SH-SY5Y (cell line): ENCODE results near the gene MMP17.

Source experiments
- GATA2 ChIP-seq: IDR thresholded peaks from 2 replicates; pipeline ENCODE4 v1.6.1; 2011; ENCODE audit warnings: mild to moderate bottlenecking, low read depth, low read length
- GATA3 ChIP-seq: IDR thresholded peaks from 2 replicates; pipeline ENCODE4 v1.6.1; 2011; ENCODE audit warnings: low read depth, mild to moderate bottlenecking, low read length, moderate library complexity

Gene MMP17

DNA sequence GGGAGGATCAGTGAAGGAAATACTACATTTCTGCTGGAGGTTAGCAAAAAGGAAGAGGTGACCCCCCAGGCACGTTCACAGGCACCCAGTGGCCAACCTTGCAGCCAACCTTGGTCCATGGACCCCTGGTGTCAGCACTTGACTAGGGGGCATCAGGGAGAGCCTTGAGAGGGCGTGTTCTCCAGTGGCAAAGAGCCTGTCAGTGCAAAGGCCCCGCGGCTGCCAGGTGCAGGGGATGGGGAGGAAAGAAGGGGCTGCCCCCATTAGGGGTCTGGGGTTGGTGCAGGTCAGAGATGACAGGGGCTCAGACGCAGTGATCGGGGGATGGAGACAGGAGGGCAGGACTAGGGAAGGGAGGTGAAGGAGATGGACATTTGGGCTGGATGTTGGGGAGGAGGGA is 43.5 kb downstream of the MMP17 start:
- no peak for TF ChIP-seq GATA3
- no peak for TF ChIP-seq GATA2

DNA sequence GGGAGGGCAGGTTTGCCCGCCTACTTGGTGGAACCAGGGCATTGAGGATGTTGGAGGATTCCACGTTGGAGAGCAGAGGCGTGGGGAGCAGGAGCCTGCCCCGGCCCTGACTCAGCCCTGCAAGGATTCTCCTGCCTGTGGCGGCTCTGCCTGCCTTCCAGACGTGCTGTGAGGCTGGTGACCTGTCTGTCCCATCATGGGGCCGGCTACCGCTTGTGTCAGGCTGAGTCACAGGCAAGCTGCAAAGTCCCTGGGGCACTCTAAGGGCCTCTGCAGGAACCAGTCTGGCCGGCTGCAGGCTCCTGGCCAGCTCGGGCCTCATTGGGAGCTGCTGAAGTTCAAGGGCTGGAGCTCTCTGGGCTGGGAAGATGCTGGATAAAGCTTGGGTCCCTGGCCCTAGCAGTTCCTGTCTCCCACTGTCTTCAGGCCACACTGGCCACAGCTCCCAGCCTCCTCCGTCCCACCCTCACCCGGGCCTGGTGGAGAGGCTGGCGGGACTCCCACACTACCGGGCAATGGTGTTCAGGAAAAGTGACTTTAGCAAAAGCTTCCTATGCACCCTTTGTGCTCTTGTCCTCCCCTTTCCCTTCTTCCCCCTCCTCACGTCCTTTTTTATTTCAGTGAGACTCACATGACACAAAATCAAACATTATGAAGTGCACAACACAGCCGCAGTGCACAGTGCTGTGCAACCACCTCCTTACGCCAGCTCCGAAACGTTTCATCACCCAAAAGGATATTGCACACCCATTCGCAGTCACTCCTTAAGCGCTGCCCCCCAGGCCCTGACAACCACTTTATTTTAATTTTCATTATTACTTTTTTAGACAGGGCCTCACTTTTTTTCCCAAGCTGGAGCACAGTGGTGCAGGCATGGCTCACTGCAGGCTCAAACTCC is 44.2 kb downstream of the MMP17 start:
- TF ChIP-seq GATA3: no peak
- no peak for TF ChIP-seq GATA2

DNA sequence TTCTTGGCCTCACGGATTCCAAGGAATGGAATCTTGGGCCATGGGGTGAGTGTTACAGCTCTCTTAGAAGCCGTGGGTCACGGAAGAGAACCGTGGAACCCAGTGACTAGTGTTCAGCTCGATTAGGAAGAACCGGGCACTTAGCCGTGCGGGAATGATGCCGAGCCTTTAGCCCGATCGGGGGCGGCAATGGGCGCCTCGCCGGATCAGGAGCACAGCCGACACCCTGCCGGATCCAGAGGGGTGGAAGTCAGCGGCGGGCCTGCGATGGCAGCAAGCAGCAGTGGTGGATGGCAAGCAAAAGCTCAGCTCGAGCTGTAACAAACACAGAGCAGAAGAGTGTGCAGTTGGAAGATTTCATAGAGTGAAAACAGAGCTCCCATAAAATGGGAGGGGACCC is 45.1 kb downstream of the MMP17 start:
- TF ChIP-seq GATA3 (no peak), GATA2 (no peak)

DNA sequence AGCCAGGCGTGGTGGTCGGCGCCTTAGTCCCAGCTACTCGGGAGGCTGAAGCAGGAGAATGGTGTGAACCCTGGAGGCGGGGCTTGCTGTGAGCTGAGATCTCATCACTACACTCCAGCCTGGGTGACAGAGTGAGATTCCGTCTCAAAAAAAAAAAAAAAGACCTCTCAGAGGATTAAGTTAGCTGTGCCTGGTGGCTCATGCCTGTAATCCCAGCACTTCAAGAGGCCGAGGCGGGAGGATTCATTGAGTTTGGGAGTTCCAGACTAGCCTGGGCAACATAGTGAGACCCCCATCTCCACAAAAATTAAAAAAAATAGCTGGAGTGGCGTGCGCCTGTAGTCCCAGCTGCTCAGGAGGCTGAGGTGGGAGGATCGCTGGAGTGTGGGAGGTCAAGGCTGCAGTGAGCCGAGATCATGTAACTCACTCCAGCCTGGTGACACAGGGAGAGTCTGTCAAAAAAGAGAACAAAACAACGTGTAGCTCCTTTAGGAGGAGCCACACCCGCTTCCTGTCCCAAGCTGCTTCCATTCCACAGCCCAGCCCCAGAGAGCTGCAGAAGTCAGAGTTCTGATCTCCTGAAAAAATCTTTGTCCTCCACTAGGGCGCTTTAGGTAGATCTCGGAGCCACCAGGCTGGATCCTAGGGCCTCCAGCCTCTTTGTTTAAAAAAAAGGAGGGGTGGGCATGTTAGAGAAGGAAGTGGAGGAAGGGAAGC is 54.8 kb downstream of the MMP17 start:
- TF ChIP-seq GATA3 (no peak), GATA2 (no peak)

DNA sequence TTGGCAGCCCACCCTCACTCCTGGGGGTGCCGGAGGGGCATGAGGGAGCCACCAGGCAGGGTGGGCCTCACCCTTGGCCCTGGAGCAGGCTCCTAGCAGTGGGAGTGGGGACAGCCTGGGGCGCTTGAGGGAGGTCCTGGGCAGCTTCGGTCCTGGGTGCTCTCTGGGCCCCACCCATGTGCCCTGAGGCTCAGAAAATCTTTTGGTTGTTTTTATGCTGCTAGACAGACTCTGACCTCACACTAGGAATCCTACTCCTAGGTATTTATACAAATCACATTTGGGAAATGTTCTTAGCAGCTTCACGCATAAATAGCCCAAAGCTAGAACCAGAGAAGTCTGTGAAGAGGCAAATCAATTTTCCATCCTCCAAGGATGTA is 55.3 kb downstream of the MMP17 start:
- TF ChIP-seq GATA3 (no peak), GATA2 (no peak)

DNA sequence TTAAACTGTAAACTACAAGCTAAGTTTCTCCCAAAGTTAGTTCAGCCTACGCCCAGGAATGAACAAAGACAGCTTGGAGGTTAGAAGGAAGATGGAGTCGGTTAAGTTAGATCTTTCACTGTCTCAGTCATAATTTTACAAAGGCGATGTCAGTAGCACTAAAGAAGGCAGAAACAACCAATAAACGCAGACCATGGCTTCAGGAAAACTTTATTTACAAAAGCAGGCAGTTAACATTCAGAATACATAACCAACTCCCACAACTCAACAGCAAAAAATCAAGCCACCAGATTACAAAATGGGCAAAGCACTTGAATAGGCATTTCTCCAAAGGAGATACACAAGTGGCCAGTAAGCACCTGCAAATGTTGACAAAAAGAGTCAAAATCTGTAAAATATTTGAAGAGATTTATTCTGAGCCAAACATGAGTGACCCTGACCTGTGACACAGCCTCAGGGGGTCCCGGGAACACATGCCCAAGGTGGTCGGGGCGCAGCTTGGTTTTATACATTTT is 57.4 kb downstream of the MMP17 start:
- TF ChIP-seq GATA3 (no peak), GATA2 (no peak)

DNA sequence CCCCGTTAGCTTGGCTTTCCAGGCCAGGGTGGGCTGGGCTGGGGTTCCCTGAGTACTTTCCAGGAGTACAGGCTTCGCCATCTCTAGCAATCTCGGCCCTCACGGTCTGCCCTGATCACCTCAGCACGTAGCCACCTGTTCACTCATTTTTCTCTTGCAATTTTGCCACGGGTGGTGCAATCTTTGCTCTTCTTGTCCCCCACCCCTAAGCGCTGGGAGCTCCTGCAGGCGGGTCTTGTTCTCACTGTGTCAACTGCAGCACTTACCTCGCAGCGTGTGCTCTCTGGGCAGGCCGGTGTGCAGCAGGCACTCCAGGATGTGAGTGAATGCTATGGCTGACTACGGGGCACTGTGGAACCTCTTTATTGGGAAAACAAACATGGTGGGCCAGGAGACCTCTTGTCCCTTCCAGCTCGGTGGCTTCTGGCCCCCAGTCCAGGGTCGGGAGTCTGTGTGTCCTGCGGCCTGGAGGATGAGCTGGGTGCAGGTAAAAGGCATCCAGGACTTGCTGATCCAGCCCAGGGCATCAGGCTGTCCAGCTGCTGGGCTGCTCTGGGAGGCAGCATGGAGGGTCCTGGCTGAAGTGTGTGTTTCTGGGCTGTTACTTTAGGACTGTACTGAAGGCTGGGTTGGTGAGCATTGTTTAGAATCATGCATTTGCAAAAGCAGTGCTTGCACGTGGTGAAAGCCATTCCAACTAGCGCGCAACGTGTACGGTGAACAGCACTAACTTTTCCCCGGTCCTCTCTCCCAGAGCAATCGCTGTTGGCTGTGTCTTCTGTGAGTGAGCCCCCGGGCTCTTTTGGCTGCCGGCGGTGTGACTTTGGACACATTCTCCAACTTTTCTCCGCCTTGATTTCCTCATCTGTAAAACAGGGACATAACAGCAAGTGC is 64.8 kb downstream of the MMP17 start:
- TF ChIP-seq GATA3: no peak
- TF ChIP-seq GATA2: no peak

DNA sequence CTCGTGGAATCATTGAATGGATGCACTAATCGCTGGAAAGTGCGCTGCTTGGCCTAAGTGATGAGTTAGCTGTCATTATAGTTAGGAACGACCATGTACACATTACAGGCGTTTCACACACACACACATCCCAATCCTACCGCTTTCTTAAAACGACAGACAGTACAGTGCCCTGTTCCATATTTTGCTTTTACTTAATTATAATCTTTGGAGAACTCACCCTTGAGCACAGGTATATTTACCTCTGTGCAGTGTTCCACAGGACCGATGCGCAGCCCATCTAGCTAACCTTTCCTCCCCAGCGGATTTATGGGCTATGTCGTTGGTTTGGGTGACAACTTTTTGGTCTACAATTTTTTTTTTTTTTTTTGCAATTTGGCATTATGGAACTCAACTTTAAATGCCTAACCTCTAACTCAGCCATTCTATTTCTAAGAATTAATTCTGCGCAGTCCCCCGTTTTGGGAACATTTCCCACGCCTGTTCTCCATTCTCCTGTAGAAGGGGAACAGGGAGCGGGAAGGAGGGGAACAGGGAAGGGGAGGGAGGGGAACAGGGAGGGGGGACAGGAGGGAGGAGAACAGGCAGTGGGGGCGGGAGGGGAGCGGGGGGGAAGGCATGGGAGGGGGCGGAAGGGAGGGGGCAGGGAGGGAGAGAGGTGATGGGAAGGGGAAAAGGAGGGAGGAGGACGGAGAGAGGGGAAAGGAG is 65.6 kb downstream of the MMP17 start:
- TF ChIP-seq GATA3 (no peak), GATA2 (no peak)

DNA sequence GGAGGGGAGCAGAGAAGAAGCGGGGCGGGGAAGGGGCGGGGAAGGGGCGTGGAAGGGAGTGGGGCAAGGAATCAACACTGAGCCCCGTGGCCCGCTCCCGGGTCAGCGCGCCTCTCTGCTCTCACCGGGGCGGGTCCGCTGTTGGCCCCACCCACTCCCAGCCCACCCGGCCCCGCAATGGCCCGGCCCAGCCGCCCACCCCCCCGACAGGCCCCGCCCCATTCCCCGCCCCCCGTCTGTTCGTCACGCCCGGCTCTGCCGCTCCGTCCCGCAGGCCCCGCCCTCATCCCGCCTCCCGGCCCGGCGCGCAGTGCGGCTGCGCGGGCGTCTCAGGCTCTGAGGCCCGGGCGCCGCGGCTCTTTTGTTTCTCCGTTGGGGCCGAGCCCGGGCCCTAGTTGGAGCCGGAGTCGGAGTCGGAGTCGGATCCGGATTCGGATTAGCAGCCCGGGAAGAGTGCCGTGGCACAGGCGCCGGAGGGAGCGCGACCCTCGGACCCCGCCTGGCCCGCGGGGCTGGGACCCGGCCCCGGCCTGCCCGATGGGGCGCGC is 66.2 kb downstream of the MMP17 start, which contains the start of gene ULK1:
TSS of gene ULK1 (plus strand) at position 310 of the 548 bp plus-strand sequence. CDS start 380 bp downstream, outside the sequence.
- TF ChIP-seq GATA3 (no peak), GATA2 (no peak)

DNA sequence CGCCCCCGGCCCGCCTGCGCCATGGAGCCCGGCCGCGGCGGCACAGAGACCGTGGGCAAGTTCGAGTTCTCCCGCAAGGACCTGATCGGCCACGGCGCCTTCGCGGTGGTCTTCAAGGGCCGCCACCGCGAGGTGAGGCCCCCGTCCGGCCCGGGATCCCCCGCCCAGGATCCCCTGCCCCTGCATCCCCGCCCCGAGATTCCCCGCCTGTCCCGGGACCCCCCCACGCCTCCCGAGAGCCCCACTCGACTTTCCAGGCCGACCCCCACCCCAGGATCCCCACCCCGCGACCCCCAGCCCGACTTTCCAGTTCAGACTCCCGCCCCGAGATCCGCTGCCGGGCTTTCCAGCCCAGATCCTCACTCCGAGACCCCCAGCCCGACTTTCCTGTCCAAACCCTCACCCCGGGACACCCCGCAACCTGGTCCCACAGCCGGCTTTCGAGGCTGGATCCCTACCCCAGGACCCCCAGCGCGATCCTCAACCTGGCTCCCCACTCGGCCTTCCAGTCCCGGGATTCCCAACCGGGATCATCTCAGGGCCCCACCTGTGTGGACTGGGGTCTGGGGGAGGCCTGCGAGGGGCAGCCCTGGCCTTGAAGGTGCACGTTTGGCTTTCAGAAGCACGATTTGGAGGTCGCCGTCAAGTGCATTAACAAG is 66.9 kb downstream of the MMP17 start:
- TF ChIP-seq GATA2 (no peak), GATA3 (no peak)

DNA sequence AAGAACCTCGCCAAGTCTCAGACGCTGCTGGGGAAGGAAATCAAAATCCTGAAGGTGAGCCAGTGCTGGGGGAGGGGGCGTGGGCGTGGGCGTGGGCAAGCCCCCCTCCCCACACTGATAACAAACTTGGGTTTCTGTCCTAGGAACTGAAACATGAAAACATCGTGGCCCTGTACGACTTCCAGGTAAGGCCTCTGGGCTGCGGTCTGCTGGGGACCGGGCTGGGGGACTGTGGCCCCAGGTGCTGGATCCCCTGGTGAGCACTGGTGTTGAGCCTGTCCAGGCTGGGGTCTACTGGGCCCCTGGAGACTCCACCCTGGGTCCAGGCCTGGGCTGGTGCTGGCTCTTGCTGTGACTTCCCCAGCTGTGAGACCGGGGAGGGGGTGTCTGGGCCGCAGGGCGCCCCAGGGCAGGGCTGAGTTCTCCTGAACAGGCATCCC is 67.5 kb downstream of the MMP17 start:
- TF ChIP-seq GATA2 (no peak), GATA3 (no peak)

DNA sequence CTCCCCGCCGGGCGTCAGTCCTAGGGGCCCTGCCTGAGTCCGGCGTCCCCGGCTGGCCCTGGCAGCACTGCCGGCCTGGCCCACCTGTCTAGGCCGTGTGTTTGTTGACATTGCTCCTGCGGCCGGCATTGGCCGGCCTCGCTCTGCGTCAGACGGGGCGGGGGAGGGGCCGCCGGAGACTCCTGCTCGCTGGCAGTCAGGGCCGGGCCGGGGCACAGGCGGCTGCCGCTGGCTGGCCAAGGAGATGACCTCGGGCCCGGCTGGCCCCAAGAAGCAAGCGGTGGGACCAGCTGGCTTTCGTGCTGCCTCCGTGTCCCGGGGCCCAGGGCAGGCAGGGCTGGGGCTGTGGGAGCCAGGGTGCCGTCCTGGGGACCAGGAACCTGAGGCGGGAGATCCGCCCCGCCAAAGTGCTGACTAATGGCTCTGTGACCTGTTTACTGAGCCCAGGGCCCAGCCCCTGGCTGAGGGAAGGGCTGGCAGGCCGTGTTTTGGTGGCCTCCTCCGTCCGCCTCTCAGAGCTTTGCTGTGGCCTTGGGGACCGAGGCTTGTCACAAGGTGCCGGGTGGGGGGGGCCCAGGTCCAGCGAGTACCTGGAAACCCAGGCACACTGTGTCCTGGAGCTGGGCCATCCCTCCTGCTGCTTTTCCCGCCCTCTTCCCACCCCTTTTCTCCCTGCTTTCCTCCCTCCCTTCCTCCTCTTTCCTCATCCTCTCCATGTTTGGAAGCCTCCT is 68.1 kb downstream of the MMP17 start:
- no peak for TF ChIP-seq GATA3
- no peak for TF ChIP-seq GATA2
